Measurements from ENCODE around the gene RNF135. TPM values are rescaled to one million over a fixed set of nuclear protein-coding genes. Genes with fewer than 3 reads are reported as not detected.
A peak's percentile ranks its signal among the peaks of the same experiment; 100 is the strongest.
"Not testable (repeated sequence)": the region's sequence is repeated elsewhere in the genome, so short reads cannot be mapped to it uniquely, and the experiment has no call there.

The RNF135 gene
- 11.1 TPM for polyA plus RNA-seq (2013, experiment 1 of 2; ENCODE audit: insufficient read length)
- 11.6 TPM for polyA plus RNA-seq (2013, experiment 2 of 2; ENCODE audit: insufficient read length)

DNA sequence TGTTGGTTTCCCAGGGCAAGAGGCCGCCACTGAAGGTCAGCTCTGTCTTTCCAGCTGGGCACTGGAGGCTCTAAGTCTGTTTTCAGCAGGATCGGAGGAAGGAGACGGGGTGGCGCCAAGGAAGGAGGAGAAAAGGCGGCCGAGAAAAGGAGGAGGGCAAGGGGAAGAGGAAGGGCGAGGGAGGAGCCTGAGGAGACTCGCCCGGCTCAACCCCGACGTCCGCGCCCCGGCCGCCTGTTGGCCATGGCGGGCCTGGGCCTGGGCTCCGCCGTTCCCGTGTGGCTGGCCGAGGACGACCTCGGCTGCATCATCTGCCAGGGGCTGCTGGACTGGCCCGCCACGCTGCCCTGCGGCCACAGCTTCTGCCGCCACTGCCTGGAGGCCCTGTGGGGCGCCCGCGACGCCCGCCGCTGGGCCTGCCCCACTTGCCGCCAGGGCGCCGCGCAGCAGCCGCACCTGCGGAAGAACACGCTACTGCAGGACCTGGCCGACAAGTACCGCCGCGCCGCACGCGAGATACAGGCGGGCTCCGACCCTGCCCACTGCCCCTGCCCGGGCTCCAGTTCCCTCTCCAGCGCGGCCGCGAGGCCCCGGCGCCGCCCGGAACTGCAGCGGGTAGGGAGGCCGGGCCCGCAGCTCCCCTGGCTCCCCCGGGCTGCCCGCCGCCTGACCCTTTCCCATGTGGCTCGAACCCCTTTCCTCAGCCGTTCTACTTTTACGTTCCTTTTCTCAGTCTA, at the start of gene RNF135:
RNF135 (plus strand) TSS at position 209 of the 737 bp plus-strand sequence; CDS start at position 244, 35 bp downstream.
- peak; percentile 90 for DNase-seq

GRCh38 chr17:30921544-30922196, 49.2 kb upstream of the RNF135 start, which contains the start of gene ADAP2:
Gene ADAP2, plus strand, starts transcription at chr17:30921945. Its CDS starts 70 bp downstream, at chr17:30922015.
- DNase-seq = no peak

GRCh38 chr17:30922235-30923030, 48.4 kb upstream of the RNF135 start:
- DNase-seq = no peak

GRCh38 chr17:30924341-30924740, 46.5 kb upstream of the RNF135 start:
- no peak for DNase-seq

GRCh38 chr17:30926516-30926915, 44.3 kb upstream of the RNF135 start:
- no peak for DNase-seq

DNA sequence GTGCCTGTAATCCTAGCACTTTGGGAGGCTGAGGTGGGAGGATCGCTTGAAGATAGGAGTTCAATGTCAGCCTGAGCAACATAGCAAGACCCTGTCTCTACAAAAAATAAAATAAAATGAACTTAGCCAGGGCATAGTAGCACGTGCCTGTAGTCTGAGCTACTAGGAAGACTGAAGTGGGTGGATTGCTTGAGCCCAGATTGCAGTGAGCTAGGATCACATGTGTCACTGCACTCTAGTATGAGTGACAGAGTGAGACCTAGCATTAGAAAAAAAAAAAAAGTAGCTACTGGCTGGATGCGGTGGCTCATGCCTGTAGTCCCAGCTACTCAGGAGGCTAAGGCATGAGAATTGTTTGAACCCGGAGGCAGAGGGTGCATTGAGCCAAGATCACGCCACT, 43.1 kb upstream of the RNF135 start:
- DNase-seq = no peak

- no peak for DNase-seq
These were observed 42.3 kb upstream of the RNF135 start for GRCh38 chr17:30928584-30928983.

DNA sequence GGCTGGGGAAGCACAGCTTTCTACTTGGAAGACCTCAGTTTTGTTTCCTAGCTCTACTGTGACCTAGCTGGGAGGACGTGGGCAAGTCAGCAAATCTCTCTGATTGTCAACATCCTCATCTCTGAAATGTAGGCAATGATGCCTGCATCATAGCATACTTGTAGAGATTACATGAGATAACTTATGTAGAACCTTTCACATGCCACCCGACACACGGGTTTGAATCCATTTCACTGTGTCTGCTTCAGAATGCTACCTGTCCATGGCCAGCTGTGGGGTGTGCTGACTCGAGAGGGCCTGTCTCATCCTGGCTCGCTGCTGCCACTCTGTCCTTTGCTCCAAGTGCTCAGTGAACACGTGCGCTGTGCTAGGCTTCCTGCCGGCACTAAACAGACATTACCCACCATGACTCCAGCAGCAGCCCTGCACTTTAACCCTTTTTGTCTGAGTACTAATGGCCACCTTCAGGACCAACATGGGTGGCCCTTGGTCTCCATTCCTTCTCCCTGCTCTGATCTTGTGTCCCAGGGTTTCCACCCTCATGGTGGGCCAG, 41.7 kb upstream of the RNF135 start:
- DNase-seq = no peak

GRCh38 chr17:30929861-30930260, 41.0 kb upstream of the RNF135 start:
- not testable (repeated sequence) for DNase-seq

DNA sequence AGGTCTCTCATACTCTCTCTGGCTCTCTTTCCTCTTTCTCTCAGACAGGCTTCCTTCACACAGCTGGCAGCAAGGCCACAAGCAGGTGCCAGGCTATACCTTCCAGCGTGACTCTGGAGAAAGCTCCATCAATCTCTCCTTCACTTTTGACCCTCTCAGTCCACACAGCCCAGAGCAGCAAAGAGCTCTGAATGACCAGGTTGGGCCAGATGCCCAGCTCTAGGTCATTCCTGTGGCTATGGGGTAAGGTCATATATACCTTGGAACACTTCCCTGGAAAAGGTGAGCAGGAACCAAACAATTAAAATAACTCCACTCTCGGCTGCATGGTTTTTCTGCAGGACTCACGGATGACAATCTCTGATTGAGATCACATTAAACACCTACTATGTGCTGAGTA, 40.3 kb upstream of the RNF135 start:
- no peak for DNase-seq

- not testable (repeated sequence) for DNase-seq
These were observed 39.3 kb upstream of the RNF135 start for GRCh38 chr17:30931582-30931981.

DNA sequence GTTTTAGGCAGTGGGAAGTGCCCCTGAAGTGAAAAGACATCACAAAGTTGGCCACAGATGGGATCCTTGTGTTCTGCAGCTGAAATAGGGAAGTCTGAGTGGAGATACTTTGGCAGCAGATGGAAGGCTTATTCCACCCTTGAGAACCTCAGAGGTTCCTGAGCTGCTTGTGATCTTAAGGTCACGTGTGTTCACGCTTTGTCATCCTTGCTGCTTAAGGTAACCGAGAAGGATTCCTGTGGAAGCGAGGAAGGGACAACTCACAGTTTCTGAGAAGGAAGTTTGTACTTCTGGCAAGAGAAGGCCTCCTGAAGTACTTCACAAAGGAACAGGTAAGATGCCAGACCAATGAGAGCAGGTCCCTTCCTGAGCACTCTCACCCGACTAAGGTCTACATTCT, 36.9 kb upstream of the RNF135 start:
- DNase-seq = no peak

DNA sequence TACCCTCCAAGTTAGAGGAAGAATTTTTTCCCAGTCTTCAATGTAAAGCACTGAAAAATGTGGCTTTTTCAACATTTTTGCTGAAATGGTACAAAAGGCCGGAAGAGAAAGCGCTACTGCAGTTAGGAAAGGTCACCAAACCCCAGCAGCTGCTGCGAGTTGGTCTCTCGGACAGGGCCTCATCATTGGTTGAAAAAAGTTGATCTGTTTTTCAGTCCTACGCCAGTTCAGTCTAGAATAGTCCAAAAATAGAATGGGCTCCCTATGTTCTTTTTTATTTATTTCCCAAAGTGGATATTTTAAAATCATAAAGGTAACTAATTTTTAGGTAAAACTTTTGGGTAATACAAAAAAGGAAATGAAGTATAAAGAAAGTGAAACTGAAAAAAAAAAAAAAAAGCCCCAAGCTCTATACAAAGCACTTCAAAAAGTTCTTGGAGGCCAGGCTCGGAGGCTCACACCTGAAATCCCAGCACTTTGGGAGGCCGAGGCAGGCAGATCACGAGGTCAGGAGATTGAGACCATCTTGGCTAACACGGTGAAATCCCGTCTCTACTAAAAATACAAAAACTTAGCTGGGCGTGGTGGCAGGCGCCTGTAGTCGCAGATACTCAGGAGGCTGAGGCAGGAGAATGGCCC, 31.7 kb upstream of the RNF135 start:
- DNase-seq = no peak

GRCh38 chr17:30942308-30943079, 28.3 kb upstream of the RNF135 start:
- peak; percentile 8 for DNase-seq

DNA sequence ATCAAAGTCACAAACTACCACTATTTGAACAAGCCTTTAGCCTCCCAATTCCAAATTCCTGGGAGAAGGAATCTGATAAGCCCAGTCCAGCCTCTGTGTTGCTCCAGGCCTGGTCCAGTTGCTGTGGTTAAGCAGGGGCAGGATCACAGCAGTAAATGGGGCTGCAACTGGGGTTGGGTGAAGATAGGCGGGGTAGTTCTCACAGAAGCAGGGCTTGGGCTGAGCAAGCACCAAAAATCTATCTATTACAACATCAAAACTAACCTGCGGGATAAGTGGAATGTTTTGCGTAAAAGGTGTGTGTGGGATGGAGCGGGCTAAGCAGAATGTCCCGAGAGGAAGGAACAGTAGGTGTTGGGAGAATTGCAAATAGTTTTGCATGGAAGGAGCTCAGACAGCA, 23.0 kb upstream of the RNF135 start:
- no peak for DNase-seq

GRCh38 chr17:30950189-30950588, 20.6 kb upstream of the RNF135 start:
- DNase-seq = no peak

DNA sequence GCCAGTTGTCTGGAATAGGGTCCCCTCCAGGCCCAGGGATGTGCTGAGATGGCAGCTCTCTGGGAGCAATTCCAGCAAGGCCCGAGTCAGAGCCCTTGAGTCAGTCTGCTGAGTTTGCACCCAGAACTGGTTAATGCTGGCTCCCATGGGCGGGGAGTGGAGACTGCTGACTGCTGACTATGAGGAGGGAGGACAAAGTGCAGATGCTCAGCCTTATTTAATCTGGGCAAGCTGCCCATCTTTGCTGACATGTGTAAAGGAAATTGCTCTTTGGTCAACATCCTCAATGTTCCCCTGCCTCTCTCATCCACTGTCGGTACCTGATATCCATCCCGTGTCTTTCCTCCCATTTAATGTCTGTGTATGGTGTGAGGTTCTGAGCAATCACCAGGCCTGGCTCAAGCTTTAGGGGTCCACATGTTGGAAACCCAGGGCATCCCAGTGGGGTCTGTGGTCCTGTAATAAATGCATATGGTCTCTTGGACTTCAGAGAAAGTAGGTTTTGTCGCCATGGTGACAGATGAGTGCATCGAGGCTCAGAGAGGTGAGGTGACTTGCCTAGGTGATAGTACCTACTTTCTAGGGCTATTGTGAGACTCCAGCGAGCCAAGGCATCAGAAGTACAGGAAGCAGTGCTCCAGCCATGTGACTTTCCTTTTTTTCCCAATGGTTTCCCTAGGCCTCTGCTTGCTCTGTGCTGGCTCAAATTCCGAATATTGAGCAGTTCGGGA, 20.0 kb upstream of the RNF135 start:
- peak; percentile 70 for DNase-seq

GRCh38 chr17:30952638-30953393, 18.0 kb upstream of the RNF135 start:
- no peak for DNase-seq

GRCh38 chr17:30954046-30954830, 16.6 kb upstream of the RNF135 start:
- no peak for DNase-seq
